ENCODE measurements around the gene ANXA4.

Gene ANXA4

DNA sequence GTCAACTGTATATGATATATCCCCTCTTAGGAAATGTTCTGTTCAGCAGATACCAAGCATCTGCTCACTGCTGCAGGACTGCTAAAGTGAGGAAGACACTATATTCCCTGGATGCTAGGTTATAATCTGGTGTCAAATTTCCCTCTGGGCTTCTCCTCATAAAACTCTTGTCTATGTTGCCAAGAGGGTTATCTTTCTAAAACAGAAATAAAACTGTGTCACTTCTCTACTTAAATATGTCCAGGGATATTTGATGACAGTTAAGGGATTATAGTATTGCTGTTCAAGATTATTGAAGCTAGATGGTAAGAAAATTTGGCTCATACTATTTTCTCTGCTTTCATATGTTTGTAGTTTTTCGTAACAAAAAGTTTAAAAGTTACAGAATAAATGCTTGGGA, 121.4 kb downstream of the ANXA4 start:
- H3K9me3 Mint-ChIP-seq, result no peaks in the 10 kb centered on the region
- no peak overlapping the region for H3K27ac Mint-ChIP-seq
- no peak for ATAC-seq (ENCODE audit: low read depth)
- H3K4me1 Mint-ChIP-seq, result no peaks in the 10 kb centered on the region
- H3K36me3 Mint-ChIP-seq, result peaks cover 18% of the 10 kb centered on the region
- no peak overlapping the region for H3K4me3 Mint-ChIP-seq
- H3K27me3 Mint-ChIP-seq, result no peaks in the 10 kb centered on the region
- DNase-seq (ENCODE audit: low spot score in 2 of 2), result no peak

Data from memory B cell (primary cell).